Measurements from ENCODE around the gene ENAM.

The ENAM gene

DNA sequence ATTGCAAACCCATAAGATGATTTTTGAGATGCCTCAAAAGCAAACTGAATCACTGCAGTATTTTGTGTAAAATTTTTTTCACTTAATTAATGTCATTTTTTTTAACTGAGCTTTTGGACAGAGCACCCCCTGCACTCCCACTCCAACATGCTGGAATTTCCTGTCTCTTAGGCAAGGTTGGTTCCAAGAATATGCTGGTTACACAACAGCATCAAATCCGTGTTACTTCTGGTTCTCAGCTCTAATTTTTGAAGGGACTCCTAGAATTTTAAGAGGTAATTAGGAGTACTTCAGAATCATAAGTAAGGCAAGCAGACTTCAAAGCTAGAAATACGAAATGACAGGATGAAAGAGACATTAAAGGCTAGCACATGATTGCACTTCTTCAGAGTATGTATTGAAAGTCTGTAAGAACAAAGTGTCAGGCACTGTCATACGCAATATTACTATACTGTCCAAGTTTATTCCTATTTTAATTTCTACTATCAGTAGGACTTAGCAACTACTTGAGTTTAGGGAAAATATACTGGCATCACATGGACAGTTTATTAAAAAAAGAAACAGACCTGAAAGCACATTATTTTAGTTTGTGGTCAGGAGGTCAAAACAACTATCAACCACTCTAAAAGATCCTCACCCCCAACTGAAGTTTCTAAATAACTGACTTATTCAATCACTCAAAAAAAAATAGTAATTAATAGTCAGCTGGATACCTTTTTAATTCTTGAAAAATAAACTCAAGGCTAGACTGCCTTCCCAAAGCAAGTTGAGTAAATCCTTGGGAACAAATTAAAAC is 39.4 kb downstream of the ENAM start:
- H3K27ac ChIP-seq (ENCODE audit: low read depth, low read length, poor library complexity, severe bottlenecking), result peak overlapping the region; percentile 95
- no peak for TF ChIP-seq EZH2 (IDR thresholded peaks at IDR 0.05; ENCODE audit: borderline replicate concordance, low read length)
- TF ChIP-seq, protein P1, sequence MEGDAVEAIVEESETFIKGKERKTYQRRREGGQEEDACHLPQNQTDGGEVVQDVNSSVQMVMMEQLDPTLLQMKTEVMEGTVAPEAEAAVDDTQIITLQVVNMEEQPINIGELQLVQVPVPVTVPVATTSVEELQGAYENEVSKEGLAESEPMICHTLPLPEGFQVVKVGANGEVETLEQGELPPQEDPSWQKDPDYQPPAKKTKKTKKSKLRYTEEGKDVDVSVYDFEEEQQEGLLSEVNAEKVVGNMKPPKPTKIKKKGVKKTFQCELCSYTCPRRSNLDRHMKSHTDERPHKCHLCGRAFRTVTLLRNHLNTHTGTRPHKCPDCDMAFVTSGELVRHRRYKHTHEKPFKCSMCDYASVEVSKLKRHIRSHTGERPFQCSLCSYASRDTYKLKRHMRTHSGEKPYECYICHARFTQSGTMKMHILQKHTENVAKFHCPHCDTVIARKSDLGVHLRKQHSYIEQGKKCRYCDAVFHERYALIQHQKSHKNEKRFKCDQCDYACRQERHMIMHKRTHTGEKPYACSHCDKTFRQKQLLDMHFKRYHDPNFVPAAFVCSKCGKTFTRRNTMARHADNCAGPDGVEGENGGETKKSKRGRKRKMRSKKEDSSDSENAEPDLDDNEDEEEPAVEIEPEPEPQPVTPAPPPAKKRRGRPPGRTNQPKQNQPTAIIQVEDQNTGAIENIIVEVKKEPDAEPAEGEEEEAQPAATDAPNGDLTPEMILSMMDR (IDR thresholded peaks at IDR 0.05; ENCODE audit: low read length), result no peak
- peaks cover 30% of the 10 kb centered on the region for H3K36me3 ChIP-seq (ENCODE audit: insufficient read depth, low read length)
- no peaks in the 10 kb centered on the region for H3F3A ChIP-seq (ENCODE audit: insufficient read depth, low read length)
- peak overlapping the region; percentile 97 for H3K4me3 ChIP-seq (ENCODE audit: low read depth, low read length, poor library complexity, severe bottlenecking)
- no peaks in the 10 kb centered on the region for H3K9me3 ChIP-seq (ENCODE audit: low read length)
- no peak overlapping the region for H2AFZ ChIP-seq (ENCODE audit: low read length)
- H3K4me1 ChIP-seq (ENCODE audit: insufficient read depth, low read length, severe bottlenecking), result peaks cover 67% of the 10 kb centered on the region
- H3K27me3 ChIP-seq (ENCODE audit: insufficient read depth, low read length), result no peaks in the 10 kb centered on the region
- peak overlapping the region; percentile 95 for H3K4me2 ChIP-seq (ENCODE audit: low read length)
- H4K20me1 ChIP-seq (ENCODE audit: insufficient read depth, low read length), result no peaks in the 10 kb centered on the region
- peaks cover 42% of the 10 kb centered on the region for H3K79me2 ChIP-seq (ENCODE audit: insufficient read depth, low read length)
- H3K9ac ChIP-seq (ENCODE audit: low read length), result peak overlapping the region; percentile 99
- H3K9me2 ChIP-seq (ENCODE audit: low read depth, low read length), result no peaks in the 10 kb centered on the region

DNA sequence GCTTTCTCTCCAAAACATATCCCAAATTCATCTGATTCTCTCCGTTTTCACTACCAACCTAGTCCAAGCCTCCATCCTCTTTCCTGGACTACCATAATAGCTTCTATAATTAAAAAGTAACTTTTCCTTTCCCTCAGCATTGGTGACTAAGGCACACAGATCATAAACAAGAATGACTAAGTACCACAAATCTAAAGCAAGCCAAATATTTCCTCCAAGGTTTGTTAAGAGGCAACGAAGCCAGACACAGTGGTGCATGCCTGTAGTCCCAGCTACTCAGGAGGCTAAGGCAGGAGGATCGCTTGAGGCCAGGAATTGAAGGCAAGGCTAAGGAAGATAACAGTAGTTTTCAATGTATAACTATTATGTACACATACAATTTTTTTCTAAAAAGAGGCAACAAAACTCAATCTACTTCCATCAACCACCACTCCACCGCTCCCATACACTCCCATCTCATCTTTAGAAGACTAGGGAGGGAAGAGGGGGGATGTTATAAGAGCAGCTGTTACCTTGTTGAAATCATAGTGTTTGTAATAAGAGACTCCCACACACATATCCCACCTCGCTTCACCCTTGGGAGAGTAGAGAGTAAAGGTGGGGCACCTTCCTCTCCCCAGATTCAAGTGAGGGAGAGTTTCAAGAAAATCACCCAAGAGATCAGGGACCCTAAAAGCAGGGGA is 41.9 kb downstream of the ENAM start:
- Histone ChIP-seq H3K9me2 (ENCODE audit: low read depth, low read length) (no peaks in the 10 kb centered on the region), H3K27me3 (ENCODE audit: insufficient read depth, low read length) (no peaks in the 10 kb centered on the region), H3K79me2 (ENCODE audit: insufficient read depth, low read length) (peaks cover 17% of the 10 kb centered on the region), H3K4me2 (ENCODE audit: low read length) (no peak overlapping the region), H3K4me3 (ENCODE audit: low read depth, low read length, poor library complexity, severe bottlenecking) (no peak overlapping the region), H3K9ac (ENCODE audit: low read length) (no peak overlapping the region), H3K4me1 (ENCODE audit: insufficient read depth, low read length, severe bottlenecking) (peaks cover 87% of the 10 kb centered on the region), H3K36me3 (ENCODE audit: insufficient read depth, low read length) (peaks cover 7% of the 10 kb centered on the region), H3K9me3 (ENCODE audit: low read length) (no peaks in the 10 kb centered on the region), H3K27ac (ENCODE audit: low read depth, low read length, poor library complexity, severe bottlenecking) (peak overlapping the region; percentile 95), H3F3A (ENCODE audit: insufficient read depth, low read length) (no peaks in the 10 kb centered on the region), H4K20me1 (ENCODE audit: insufficient read depth, low read length) (no peaks in the 10 kb centered on the region), H2AFZ (ENCODE audit: low read length) (no peak overlapping the region)
- TF ChIP-seq EZH2 (IDR thresholded peaks at IDR 0.05; ENCODE audit: borderline replicate concordance, low read length), result no peak
- TF ChIP-seq, protein P1 (IDR thresholded peaks at IDR 0.05; ENCODE audit: low read length), result no peak

DNA sequence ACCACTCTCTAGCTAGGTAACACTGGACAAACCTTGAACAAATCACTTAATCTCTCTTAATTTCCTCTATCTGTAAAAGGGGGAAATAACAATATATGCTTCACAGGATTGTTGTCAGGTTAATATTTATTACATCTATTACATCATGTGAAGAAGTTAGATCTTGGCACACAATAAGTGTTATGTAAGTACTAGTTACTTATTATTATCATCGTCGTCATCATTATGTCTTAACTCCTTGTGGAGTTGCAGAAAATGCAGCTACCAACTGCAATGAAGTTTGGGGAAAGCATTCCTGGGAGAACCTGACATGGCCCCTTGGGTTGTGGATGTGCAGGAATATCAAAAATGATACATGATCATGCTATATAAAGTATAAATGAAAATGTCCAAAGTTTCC is 42.5 kb downstream of the ENAM start:
- Histone ChIP-seq H3K36me3 (ENCODE audit: insufficient read depth, low read length) (peaks cover 2% of the 10 kb centered on the region), H3K9me3 (ENCODE audit: low read length) (no peaks in the 10 kb centered on the region), H3K9me2 (ENCODE audit: low read depth, low read length) (no peaks in the 10 kb centered on the region), H3K9ac (ENCODE audit: low read length) (no peak overlapping the region), H3K4me3 (ENCODE audit: low read depth, low read length, poor library complexity, severe bottlenecking) (no peak overlapping the region), H3K79me2 (ENCODE audit: insufficient read depth, low read length) (peaks cover 10% of the 10 kb centered on the region), H2AFZ (ENCODE audit: low read length) (no peak overlapping the region), H3K4me2 (ENCODE audit: low read length) (no peak overlapping the region), H4K20me1 (ENCODE audit: insufficient read depth, low read length) (no peaks in the 10 kb centered on the region), H3K4me1 (ENCODE audit: insufficient read depth, low read length, severe bottlenecking) (peaks cover 93% of the 10 kb centered on the region), H3F3A (ENCODE audit: insufficient read depth, low read length) (no peaks in the 10 kb centered on the region), H3K27ac (ENCODE audit: low read depth, low read length, poor library complexity, severe bottlenecking) (peak overlapping the region; percentile 95), H3K27me3 (ENCODE audit: insufficient read depth, low read length) (no peaks in the 10 kb centered on the region)
- TF ChIP-seq, protein P1 (IDR thresholded peaks at IDR 0.05; ENCODE audit: low read length), result no peak
- TF ChIP-seq EZH2 (IDR thresholded peaks at IDR 0.05; ENCODE audit: borderline replicate concordance, low read length), result no peak

All from OCI-LY1 (cell line).